ENCODE measurements around the gene NOS1AP.
"Not testable (repeated sequence)": the region's sequence is repeated elsewhere in the genome, so short reads cannot be mapped to it uniquely, and the experiment has no call there.

Gene NOS1AP

GRCh38 chr1:162351246-162351842 lies 281.9 kb downstream of the NOS1AP start:
- no peak for FAIRE-seq

- FAIRE-seq: not testable (repeated sequence)
Observed at GRCh38 chr1:162351874-162352273, 282.4 kb downstream of the NOS1AP start.

GRCh38 chr1:162353078-162353477 lies 283.6 kb downstream of the NOS1AP start:
- no peak for FAIRE-seq

GRCh38 chr1:162353702-162354101 lies 284.2 kb downstream of the NOS1AP start:
- FAIRE-seq: no peak

GRCh38 chr1:162357681-162358266 lies 288.3 kb downstream of the NOS1AP start:
- FAIRE-seq: no peak

- FAIRE-seq: no peak
Observed at GRCh38 chr1:162358928-162359327, 289.4 kb downstream of the NOS1AP start.

GRCh38 chr1:162359523-162360236 lies 290.2 kb downstream of the NOS1AP start:
- no peak for FAIRE-seq

GRCh38 chr1:162360237-162360873 lies 290.9 kb downstream of the NOS1AP start:
- no peak for FAIRE-seq

GRCh38 chr1:162360874-162361260 lies 291.4 kb downstream of the NOS1AP start:
- FAIRE-seq: no peak

- no peak for FAIRE-seq
Observed at GRCh38 chr1:162361349-162361748, 291.9 kb downstream of the NOS1AP start.

- FAIRE-seq: no peak
Observed at GRCh38 chr1:162363823-162364222, 294.3 kb downstream of the NOS1AP start.

GRCh38 chr1:162364498-162364897 lies 295.0 kb downstream of the NOS1AP start:
- FAIRE-seq: no peak

- FAIRE-seq: no peak
Observed at GRCh38 chr1:162365284-162366020, 296.0 kb downstream of the NOS1AP start.

GRCh38 chr1:162366149-162366548 lies 296.7 kb downstream of the NOS1AP start:
- no peak for FAIRE-seq

GRCh38 chr1:162366671-162367070 lies 297.2 kb downstream of the NOS1AP start:
- FAIRE-seq: no peak

- no peak for FAIRE-seq
Observed at GRCh38 chr1:162367073-162367472, 297.6 kb downstream of the NOS1AP start.

GRCh38 chr1:162367772-162368171 lies 298.3 kb downstream of the NOS1AP start:
- no peak for FAIRE-seq

- no peak for FAIRE-seq
Observed at GRCh38 chr1:162368451-162368850, 299.0 kb downstream of the NOS1AP start.

- FAIRE-seq: no peak
Observed at GRCh38 chr1:162369571-162369970, 300.1 kb downstream of the NOS1AP start.

GRCh38 chr1:162370161-162370560 lies 300.7 kb downstream of the NOS1AP start:
- FAIRE-seq: no peak

- no peak for FAIRE-seq
Observed at GRCh38 chr1:162370721-162371120, 301.2 kb downstream of the NOS1AP start.

- no peak for FAIRE-seq
Observed at GRCh38 chr1:162371611-162372010, 302.1 kb downstream of the NOS1AP start.
